ENCODE measurements around the gene KCNQ1. TPM values are rescaled to one million over a fixed set of nuclear protein-coding genes. Genes with fewer than 3 reads are reported as not detected.

Gene KCNQ1
- total RNA-seq, 2 donors from 2014 or later = 4.4 to 25.3 TPM

GRCh38 chr11:2743427-2744110 lies 298.8 kb downstream of the KCNQ1 start:
- Histone ChIP-seq H3K36me3 (no peaks in the 10 kb centered on the region), H3K9me3 (no peaks in the 10 kb centered on the region), H3K4me1 (ENCODE audit: control insufficient read depth in 1 of 2, low read depth in 2 of 2) (no peaks in the 10 kb centered on the region), H3K4me3 (no peak overlapping the region), H3K27ac (no peak overlapping the region), H3K27me3 (replicated peaks; ENCODE audit: insufficient read depth) (no peaks in the 10 kb centered on the region)
- no peak for ATAC-seq (ENCODE audit: insufficient number of reproducible peaks, low FRiP score, low read depth)
- TF ChIP-seq, protein P1, sequence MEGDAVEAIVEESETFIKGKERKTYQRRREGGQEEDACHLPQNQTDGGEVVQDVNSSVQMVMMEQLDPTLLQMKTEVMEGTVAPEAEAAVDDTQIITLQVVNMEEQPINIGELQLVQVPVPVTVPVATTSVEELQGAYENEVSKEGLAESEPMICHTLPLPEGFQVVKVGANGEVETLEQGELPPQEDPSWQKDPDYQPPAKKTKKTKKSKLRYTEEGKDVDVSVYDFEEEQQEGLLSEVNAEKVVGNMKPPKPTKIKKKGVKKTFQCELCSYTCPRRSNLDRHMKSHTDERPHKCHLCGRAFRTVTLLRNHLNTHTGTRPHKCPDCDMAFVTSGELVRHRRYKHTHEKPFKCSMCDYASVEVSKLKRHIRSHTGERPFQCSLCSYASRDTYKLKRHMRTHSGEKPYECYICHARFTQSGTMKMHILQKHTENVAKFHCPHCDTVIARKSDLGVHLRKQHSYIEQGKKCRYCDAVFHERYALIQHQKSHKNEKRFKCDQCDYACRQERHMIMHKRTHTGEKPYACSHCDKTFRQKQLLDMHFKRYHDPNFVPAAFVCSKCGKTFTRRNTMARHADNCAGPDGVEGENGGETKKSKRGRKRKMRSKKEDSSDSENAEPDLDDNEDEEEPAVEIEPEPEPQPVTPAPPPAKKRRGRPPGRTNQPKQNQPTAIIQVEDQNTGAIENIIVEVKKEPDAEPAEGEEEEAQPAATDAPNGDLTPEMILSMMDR (IDR thresholded peaks at IDR 0.05) = no peak
- DNase-seq (ENCODE audit: low spot score) = no peak

DNA sequence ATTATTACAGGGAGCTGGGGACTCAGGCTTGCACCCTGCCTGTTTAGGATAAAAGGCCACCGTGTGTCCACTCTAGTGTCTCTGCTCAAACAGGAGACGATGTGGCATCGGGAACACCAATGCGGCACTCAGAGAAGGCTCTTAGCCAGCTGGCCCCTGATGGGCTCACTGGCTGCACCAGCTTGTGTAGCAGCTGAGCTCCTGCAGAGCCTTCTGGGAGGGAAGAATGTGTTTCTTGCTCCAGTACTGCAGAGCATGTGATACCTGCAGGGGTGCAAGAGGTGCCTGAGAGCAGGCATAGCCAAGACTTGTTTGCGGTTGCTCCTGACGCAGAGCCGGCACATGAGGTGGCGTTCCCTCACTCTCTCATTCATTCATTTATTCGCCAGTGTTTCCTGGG lies 299.4 kb downstream of the KCNQ1 start:
- H3K4me3 ChIP-seq = no peak overlapping the region
- H3K4me1 ChIP-seq (ENCODE audit: control insufficient read depth in 1 of 2, low read depth in 2 of 2) = no peaks in the 10 kb centered on the region
- TF ChIP-seq, protein P1 (IDR thresholded peaks at IDR 0.05) = no peak
- no peaks in the 10 kb centered on the region for H3K36me3 ChIP-seq
- DNase-seq (ENCODE audit: low spot score) (no peak), ATAC-seq (ENCODE audit: insufficient number of reproducible peaks, low FRiP score, low read depth) (no peak)
- no peaks in the 10 kb centered on the region for H3K27me3 ChIP-seq (replicated peaks; ENCODE audit: insufficient read depth)
- no peak overlapping the region for H3K27ac ChIP-seq
- H3K9me3 ChIP-seq = no peaks in the 10 kb centered on the region

DNA sequence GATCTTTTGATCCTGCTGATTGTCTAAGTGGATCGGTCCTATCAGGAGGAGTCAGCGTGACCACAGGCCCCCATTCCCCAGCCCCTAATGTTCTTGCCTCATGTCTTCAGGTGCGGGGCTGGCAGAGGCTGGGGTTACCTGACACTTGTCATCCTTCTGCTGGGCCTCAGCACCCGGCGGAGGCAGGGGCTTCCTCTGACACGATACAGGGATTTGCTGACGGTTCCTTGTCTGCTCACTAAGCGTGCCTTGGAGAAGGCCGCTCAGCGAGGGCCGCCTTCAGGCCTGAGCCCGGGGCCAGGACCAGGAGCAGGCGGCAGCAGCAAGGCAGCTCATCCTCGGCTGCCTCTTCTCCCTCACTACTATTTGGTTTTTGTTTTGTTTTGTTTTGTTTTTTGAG lies 300.7 kb downstream of the KCNQ1 start:
- H3K9me3 ChIP-seq = no peaks in the 10 kb centered on the region
- no peak overlapping the region for H3K27ac ChIP-seq
- DNase-seq (ENCODE audit: low spot score) (no peak), ATAC-seq (ENCODE audit: insufficient number of reproducible peaks, low FRiP score, low read depth) (no peak)
- H3K4me1 ChIP-seq (ENCODE audit: control insufficient read depth in 1 of 2, low read depth in 2 of 2) = no peaks in the 10 kb centered on the region
- H3K36me3 ChIP-seq = no peaks in the 10 kb centered on the region
- TF ChIP-seq, protein P1 (IDR thresholded peaks at IDR 0.05) = no peak
- no peaks in the 10 kb centered on the region for H3K27me3 ChIP-seq (replicated peaks; ENCODE audit: insufficient read depth)
- H3K4me3 ChIP-seq = no peak overlapping the region

- DNase-seq (ENCODE audit: low spot score) (no peak), ATAC-seq (ENCODE audit: insufficient number of reproducible peaks, low FRiP score, low read depth) (no peak)
- Histone ChIP-seq H3K9me3 (no peaks in the 10 kb centered on the region), H3K4me1 (ENCODE audit: control insufficient read depth in 1 of 2, low read depth in 2 of 2) (no peaks in the 10 kb centered on the region), H3K4me3 (no peak overlapping the region), H3K27ac (no peak overlapping the region), H3K36me3 (no peaks in the 10 kb centered on the region), H3K27me3 (replicated peaks; ENCODE audit: insufficient read depth) (no peaks in the 10 kb centered on the region)
- TF ChIP-seq, protein P1 (IDR thresholded peaks at IDR 0.05) = no peak
Observed at GRCh38 chr11:2746401-2747247, 301.8 kb downstream of the KCNQ1 start.

DNA sequence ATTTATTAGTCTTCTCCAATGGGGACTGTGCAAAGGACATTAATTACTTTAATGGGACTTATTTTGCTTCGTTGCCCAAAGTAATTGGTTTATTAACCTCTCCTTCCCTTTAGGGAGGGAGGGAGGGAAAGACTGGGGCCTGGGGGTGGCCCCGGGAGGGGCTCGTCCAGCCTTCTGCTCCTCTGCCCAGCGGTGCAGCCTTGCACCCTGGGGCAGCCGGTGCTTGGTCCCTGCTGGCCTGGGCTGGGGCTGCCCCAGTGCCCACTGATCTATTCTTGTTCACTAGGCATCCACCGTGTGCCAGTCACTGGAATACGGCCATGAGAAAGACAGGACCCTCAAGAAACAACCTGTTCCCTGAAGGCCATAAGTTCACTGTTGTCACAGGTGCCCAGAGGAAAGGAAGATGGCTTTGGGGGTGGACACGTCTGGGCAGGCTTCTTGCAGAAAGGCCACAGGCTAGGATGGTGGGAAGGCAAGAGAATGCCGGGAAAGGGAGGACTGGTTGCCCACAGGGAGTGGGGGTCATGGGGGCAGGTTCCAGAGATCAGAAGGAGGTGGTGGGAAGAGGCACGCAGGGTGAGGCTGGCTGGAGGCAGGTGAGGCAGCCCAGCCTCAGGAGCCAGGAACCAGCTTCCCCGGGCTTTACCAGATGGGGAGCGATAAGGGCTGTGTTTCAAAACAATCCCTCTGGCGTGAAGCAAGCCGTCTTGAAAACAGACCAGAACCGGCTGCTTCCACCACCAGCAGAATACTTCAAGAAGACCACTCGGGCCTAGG lies 302.6 kb downstream of the KCNQ1 start:
- no peak for DNase-seq (ENCODE audit: low spot score)
- H3K4me1 ChIP-seq (ENCODE audit: control insufficient read depth in 1 of 2, low read depth in 2 of 2) = no peaks in the 10 kb centered on the region

More for the DNA sequence above, 302.6 kb downstream of the KCNQ1 start:
- TF ChIP-seq, protein P1 (IDR thresholded peaks at IDR 0.05) = no peak
- Histone ChIP-seq H3K36me3 (no peaks in the 10 kb centered on the region), H3K4me3 (no peak overlapping the region), H3K27ac (no peak overlapping the region), H3K27me3 (replicated peaks; ENCODE audit: insufficient read depth) (no peaks in the 10 kb centered on the region), H3K9me3 (no peaks in the 10 kb centered on the region)
- no peak for ATAC-seq (ENCODE audit: insufficient number of reproducible peaks, low FRiP score, low read depth)
